HEK293T (cell line): Measurements from ENCODE around the gene LCNL1.

Experiments
- CTCF ChIA-PET: fragments of 350-600 bp; formaldehyde crosslinking; extraction: SDS; loops from one replicate; lab custom pipeline; 2021; ENCODE audit warnings: antibody characterized with exemption, inconsistent platforms; lab: Yijun Ruan, JAX
- POLR2A ChIA-PET: fragments of 350-600 bp; formaldehyde crosslinking; extraction: SDS; loops from one replicate; lab custom pipeline; 2020; ENCODE audit warnings: antibody characterized with exemption, inconsistent platforms; lab: Yijun Ruan, JAX
- DNase-seq: peaks from one replicate; pipeline ENCODE4 v3.0.0; 2012; ENCODE audit warnings: mixed read lengths; ENCODE audit errors: extremely low spot score
- ARNT ChIP-seq: fragments of 450-650 bp; IDR thresholded peaks from 2 replicates; pipeline ENCODE4 v1.6.1; 2017; ENCODE audit warnings: mild to moderate bottlenecking
- BHLHE40 ChIP-seq: fragments of 450-650 bp; IDR thresholded peaks from 2 replicates; pipeline ENCODE4 v1.6.1; 2016; ENCODE audit warnings: mild to moderate bottlenecking, moderate library complexity, borderline replicate concordance
- CTBP1 ChIP-seq: fragments of 450-650 bp; IDR thresholded peaks from 2 replicates; pipeline ENCODE4 v1.6.1; 2016; ENCODE audit warnings: borderline replicate concordance
- ELF4 ChIP-seq: fragments of 450-650 bp; IDR thresholded peaks from 2 replicates; pipeline ENCODE4 v1.6.1; 2017; ENCODE audit warnings: antibody characterized with exemption
- FOXA1 ChIP-seq: fragments of 450-650 bp; IDR thresholded peaks from 2 replicates; pipeline ENCODE4 v1.6.1; 2016; ENCODE audit warnings: mild to moderate bottlenecking
- FOXK2 ChIP-seq: fragments of 450-650 bp; IDR thresholded peaks from 2 replicates; pipeline ENCODE4 v1.6.1; 2016; ENCODE audit warnings: mild to moderate bottlenecking
- FOXM1 ChIP-seq: fragments of 450-650 bp; IDR thresholded peaks from 2 replicates; pipeline ENCODE4 v1.6.1; 2017; ENCODE audit warnings: mild to moderate bottlenecking, borderline replicate concordance
- HDGF ChIP-seq: fragments of 450-650 bp; IDR thresholded peaks from 2 replicates; pipeline ENCODE4 v1.6.1; 2017; ENCODE audit warnings: antibody characterized with exemption, borderline replicate concordance
- L3MBTL2 ChIP-seq: fragments of 450-650 bp; conservative IDR thresholded peaks from 2 replicates; pipeline ENCODE4 v1.6.1; 2016; ENCODE audit warnings: mild to moderate bottlenecking
- LEF1 ChIP-seq: fragments of 450-650 bp; IDR thresholded peaks from 2 replicates; pipeline ENCODE4 v1.6.1; 2017; ENCODE audit warnings: mild to moderate bottlenecking, borderline replicate concordance
- NFRKB ChIP-seq: fragments of 450-650 bp; IDR thresholded peaks from 2 replicates; pipeline ENCODE4 v1.6.1; 2016; ENCODE audit warnings: mild to moderate bottlenecking, moderate library complexity
- PKNOX1 ChIP-seq: fragments of 450-650 bp; IDR thresholded peaks from 2 replicates; pipeline ENCODE4 v1.6.1; 2016
- SP1 ChIP-seq: fragments of 450-650 bp; IDR thresholded peaks from 2 replicates; pipeline ENCODE4 v1.6.1; 2017
- SUZ12 ChIP-seq: fragments of 450-650 bp; IDR thresholded peaks from 2 replicates; pipeline ENCODE4 v1.6.1; 2016; ENCODE audit warnings: mild to moderate bottlenecking
- TARDBP ChIP-seq: fragments of 450-650 bp; IDR thresholded peaks from 2 replicates; pipeline ENCODE4 v1.6.1; 2016
- ZNF384 ChIP-seq: fragments of 450-650 bp; IDR thresholded peaks from 2 replicates; pipeline ENCODE4 v1.6.1; 2016

The LCNL1 gene

DNA sequence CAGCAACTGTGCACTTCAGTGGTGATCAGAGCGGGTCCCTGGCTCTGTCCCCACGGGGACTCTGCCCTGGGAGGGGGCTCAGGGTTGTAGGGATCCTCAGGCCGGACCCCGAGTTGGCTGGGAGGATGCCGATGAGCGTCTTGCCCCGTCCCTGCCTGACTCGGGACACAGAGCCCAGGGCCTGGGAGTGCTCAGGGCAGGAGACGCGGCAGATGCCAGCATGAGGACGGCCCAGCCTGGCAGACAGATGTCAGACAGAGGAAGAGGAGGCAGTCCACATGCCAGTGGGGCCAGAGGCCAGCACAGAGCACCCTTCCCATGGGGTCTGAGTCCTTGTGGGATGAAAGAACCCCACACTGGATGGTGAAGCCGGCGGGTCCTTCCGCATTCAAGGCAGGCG lies 19.5 kb upstream of the LCNL1 start:
- no peak for DNase-seq
- TF ChIP-seq L3MBTL2, result no peak
- no peak for TF ChIP-seq FOXM1
- ChIA-PET POLR2A (no interaction called here), CTCF (no interaction called here)

GRCh38 chr9:136963751-136964150 lies 19.0 kb upstream of the LCNL1 start:
- no peak for TF ChIP-seq FOXM1
- TF ChIP-seq NFRKB, result no peak
- TF ChIP-seq FOXA1, result no peak
- no peak for TF ChIP-seq ZNF384
- no peak for TF ChIP-seq SP1
- no peak for TF ChIP-seq PKNOX1
- ChIA-PET POLR2A (no interaction called here), CTCF (no interaction called here)
- DNase-seq, result no peak

GRCh38 chr9:136964171-136964689 lies 18.6 kb upstream of the LCNL1 start:
- DNase-seq, result no peak
- ChIA-PET POLR2A (interaction anchor here (1.0 kb wide), 1 partner anchor 16 kb away, joined by 4 read pairs; no protein-coding TSS in a partner anchor), CTCF (no interaction called here)
- TF ChIP-seq FOXK2 (no peak), L3MBTL2 (no peak), NFRKB (no peak), TARDBP (no peak), FOXM1 (no peak), BHLHE40 (no peak), FOXA1 (no peak), LEF1 (no peak), PKNOX1 (no peak), ZNF384 (no peak), ARNT (no peak)

DNA sequence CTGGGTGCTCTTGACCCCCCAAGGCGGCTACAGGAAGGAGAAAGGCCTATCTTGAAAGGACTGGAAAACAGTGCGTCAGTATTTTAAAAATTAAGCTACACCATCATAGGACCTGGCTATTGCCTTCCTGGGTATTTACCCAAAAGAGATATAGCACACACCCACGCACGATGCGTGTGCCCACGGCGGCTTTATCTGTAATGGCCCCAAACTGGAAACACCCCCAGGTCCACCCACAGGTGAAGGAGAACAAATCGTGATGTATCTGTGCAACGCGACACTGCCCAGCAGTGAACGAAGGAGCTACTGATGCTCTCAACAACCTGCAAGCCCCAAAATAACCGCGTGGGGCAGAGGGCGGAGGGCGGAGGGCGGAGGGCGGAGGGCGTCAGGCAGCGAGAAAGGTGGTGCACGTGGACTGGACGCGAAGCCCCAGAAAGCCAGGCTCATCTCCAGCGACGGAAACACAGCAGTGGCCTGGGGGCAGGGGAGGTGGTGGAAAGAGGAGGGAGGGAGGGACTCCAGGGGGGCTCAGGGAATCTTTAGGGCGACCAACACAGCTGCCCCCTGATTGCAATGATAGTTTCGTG lies 17.9 kb upstream of the LCNL1 start:
- ChIA-PET POLR2A (interaction anchor here (1.0 kb wide), 1 partner anchor 17 kb away, joined by 4 read pairs; no protein-coding TSS in a partner anchor), CTCF (interaction anchor here (1.1 kb wide), 1 partner anchor 64 kb away, joined by 4 read pairs; no protein-coding TSS in a partner anchor)
- DNase-seq, result no peak
- TF ChIP-seq ZNF384, result no peak
- no peak for TF ChIP-seq BHLHE40
- TF ChIP-seq ARNT, result no peak
- TF ChIP-seq SUZ12, result no peak
- no peak for TF ChIP-seq L3MBTL2
- TF ChIP-seq FOXK2, result no peak

GRCh38 chr9:136965771-136966484 lies 16.9 kb upstream of the LCNL1 start:
- POLR2A ChIA-PET, result no interaction called here
- no peak for DNase-seq
- no peak for TF ChIP-seq FOXA1
- TF ChIP-seq CTBP1, result no peak
- TF ChIP-seq LEF1, result no peak
- TF ChIP-seq FOXK2, result no peak
- TF ChIP-seq TARDBP, result no peak
- TF ChIP-seq NFRKB, result no peak
- TF ChIP-seq FOXM1, result no peak
- CTCF ChIA-PET, result interaction anchor here (1.1 kb wide), 1 partner anchor 63 kb away, joined by 4 read pairs; no protein-coding TSS in a partner anchor

GRCh38 chr9:136968333-136969127 lies 14.3 kb upstream of the LCNL1 start:
- CTCF ChIA-PET, result no interaction called here
- no peak for DNase-seq
- TF ChIP-seq TARDBP, result no peak
- TF ChIP-seq PKNOX1, result no peak
- no peak for TF ChIP-seq HDGF
- no peak for TF ChIP-seq SUZ12
- no peak for TF ChIP-seq CTBP1
- TF ChIP-seq BHLHE40, result no peak
- TF ChIP-seq NFRKB, result no peak
- TF ChIP-seq L3MBTL2, result no peak
- TF ChIP-seq ELF4, result no peak
- POLR2A ChIA-PET, result interaction anchor here (0.8 kb wide), 1 partner anchor 24 kb away, joined by 3 read pairs; the partner anchor contains the start of gene PAXX
